GM12873 (cell line): Measurements from ENCODE around the gene TNIK.

Experiments
- TF ChIP-seq, protein P1 (sequence below): IDR thresholded peaks from 2 replicates; pipeline ENCODE4 v1.5.1; 2012; ENCODE audit warnings: low read depth, mild to moderate bottlenecking, moderate library complexity, low read length, control low read depth; ENCODE audit not compliant: insufficient read depth; ENCODE audit errors: missing control alignments

TNIK gene

DNA sequence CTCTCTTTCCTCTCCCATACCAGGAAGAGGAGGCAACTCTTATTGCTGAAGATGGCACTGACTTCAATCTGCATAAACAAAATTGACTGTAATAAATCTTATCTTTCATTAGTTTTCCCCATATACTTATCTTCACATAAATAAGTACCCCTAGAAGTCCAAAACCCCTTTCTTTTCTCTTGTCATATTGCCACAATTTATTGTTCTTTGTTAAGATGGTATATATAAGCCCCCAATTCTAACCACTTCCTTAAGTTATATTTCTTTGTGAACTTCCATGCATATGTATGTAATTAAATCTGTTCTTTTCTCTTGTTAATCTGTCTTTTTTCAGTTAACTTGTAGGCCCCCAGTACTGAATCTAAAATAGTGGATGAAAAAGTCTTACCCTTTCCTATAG lies 68.8 kb downstream of the TNIK start:
- TF ChIP-seq, protein P1, sequence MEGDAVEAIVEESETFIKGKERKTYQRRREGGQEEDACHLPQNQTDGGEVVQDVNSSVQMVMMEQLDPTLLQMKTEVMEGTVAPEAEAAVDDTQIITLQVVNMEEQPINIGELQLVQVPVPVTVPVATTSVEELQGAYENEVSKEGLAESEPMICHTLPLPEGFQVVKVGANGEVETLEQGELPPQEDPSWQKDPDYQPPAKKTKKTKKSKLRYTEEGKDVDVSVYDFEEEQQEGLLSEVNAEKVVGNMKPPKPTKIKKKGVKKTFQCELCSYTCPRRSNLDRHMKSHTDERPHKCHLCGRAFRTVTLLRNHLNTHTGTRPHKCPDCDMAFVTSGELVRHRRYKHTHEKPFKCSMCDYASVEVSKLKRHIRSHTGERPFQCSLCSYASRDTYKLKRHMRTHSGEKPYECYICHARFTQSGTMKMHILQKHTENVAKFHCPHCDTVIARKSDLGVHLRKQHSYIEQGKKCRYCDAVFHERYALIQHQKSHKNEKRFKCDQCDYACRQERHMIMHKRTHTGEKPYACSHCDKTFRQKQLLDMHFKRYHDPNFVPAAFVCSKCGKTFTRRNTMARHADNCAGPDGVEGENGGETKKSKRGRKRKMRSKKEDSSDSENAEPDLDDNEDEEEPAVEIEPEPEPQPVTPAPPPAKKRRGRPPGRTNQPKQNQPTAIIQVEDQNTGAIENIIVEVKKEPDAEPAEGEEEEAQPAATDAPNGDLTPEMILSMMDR: no peak

DNA sequence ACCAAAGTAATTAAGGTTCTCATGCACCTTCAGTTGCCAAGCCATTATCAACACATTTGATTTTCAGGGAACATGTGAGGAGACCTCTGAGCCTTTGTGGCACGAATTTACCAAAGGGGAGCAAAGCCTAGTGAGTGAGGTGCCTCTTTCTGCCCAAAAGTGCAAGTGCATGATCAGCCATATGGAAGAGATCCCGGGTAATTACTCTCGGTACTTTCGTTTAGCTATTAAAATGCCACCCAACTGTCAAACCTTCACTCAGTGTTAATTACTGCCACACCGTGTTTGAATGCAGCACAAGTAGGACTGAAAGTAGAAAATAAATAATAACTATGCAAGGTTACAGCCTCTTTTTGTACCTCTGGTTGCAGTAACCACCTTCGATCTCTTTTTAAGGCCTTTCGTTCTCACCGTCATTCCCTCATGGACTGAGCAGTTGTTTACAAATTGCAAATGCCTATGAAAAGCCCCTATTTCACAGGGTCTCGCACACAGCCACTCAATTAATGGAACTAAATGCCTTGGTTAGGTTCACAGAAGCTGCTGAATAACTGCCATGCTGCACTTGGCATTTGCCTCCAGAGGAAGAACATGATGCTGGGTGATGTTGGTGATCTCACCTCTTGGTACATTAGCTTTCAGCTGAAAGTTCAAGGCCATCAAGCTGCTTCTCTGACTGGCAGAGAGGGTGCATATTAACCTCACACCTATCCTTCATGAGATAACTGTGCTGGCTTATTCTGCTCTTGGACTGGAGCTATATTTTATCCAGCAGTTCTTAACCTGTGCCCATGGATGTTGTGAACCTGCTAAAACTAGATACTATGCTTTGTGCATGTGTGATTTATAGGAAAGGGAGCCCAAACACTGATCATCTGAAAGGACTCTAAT lies 69.9 kb downstream of the TNIK start:
- TF ChIP-seq, protein P1: no peak

DNA sequence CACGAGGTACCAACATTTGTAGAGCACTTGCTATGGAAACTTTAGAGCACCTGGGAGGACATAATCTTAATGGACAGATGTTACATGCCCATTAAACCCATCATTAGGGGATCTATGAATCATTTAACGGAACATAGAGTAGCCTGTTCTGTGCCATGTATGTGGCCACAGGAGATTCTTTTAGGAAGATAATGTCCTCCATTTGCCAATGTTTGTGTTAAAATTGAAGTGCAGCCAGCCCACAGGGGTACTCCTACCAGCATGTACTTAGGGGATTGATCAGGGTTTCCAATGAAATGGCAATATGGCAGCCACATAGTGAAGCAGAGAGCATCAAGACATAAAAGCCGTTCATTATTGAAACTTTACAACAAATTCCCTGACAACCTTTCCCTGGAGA lies 70.7 kb downstream of the TNIK start:
- TF ChIP-seq, protein P1: no peak

DNA sequence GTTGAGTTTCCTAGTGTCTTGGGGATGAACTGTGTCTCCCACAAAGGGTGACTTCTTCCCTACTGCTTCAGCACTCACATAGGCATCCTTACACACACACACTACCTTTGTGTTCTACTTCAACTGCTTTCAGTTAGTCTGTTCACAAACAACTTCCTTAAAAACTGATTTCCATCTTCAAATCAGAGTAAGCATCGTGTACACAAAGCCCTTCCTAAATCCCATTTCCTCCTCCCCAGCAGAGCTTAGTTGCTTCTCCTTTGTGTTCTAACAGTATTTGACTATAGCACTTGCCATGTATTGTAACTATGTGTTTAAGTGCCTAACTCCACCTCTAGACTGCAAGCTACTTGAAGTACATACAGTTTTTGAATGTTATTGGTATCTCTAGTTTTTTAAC lies 71.7 kb downstream of the TNIK start:
- TF ChIP-seq, protein P1: no peak

DNA sequence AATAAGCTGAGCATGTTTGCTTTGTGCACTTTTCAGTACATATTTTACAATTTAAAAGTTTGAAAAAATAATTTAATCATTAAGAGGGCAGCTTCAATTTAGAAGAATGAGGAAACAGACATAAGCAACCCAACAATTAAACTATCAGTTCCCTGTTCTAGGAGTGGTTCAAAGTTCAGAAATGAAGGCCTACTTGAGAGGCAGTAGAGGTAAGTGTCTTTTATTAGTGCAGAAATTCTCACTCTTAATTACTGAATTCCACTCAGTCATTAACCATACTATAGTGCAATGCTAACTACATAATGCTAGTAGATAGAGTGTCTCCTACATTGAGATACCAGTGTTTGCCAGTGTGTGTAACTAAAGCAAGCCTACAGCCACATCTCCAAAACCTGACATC lies 73.1 kb downstream of the TNIK start:
- TF ChIP-seq, protein P1: no peak

DNA sequence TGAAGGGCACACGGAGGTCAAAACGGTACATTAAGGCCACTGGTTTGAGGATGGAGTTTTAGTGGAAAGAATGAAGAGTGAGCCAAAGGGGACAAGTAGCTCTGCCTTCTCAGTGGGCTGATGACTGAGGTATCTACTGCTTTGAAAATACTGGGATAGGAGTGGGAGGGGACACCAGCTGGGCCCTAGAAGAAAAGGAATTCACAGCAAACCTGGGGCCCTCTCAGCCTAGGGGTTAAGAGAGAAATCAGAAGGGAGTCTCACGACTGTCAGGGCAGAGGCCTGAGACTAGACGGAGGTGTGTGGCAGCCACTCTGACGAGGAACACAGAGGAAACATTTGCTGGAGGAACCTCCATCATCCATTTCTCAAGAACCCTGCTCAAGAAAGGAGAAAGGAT lies 75.1 kb downstream of the TNIK start:
- TF ChIP-seq, protein P1: no peak

DNA sequence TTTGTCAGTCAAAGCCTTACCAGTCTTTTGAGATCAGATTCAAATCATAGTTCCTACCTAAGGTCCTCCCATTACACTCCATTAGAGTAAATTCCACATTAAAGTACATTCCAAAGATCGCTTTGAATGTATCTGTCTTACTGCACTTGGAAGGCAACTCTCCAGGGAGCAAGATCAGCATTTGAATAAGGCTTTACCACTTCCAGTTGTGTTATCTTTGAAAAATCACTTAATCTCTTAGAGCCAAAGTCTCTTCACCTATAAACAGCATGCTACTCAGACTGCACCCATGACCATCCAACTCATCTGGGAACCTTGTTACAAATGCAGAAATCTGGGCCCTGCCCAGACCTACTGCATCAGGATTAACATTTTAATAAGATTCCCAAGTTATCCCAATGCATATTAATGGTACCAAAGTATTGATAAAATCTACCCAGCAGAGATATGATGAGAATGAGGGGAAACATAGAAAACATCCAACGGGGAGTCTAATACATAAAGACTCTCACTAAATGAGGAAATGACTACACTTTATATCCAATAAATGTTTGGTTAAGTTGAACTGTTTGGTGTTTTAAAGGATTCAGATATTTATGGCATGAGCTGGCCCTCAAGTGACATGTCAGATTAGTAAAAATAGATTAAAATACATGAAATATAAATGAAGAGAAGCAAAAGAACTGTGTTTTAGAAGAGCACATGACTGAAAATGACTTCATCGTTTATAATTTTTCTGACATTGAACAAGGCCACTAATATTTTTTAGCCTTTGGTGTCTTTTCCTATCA lies 75.9 kb downstream of the TNIK start:
- TF ChIP-seq, protein P1: no peak
